Measurements from ENCODE around the gene RAP1A.

DNA sequence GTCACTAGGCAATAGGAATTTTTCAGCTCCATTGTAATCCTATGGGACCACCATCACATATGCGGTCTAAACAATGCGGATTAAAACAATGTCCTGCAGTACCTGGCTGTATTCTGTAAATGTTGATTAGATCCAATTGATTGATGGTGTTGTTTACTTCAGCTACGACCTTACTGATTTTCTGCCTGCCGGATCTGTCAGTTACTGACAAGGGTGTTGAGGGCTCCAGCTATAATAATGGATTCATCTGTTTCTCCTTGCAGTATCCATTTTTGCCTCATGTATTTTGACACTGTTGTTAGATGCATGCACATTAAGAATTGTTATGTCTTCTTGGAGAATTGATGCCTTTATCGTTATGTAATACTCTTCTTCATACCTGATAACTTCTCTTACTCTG lies 39.0 kb downstream of the RAP1A start:
- TF ChIP-seq, protein P1, sequence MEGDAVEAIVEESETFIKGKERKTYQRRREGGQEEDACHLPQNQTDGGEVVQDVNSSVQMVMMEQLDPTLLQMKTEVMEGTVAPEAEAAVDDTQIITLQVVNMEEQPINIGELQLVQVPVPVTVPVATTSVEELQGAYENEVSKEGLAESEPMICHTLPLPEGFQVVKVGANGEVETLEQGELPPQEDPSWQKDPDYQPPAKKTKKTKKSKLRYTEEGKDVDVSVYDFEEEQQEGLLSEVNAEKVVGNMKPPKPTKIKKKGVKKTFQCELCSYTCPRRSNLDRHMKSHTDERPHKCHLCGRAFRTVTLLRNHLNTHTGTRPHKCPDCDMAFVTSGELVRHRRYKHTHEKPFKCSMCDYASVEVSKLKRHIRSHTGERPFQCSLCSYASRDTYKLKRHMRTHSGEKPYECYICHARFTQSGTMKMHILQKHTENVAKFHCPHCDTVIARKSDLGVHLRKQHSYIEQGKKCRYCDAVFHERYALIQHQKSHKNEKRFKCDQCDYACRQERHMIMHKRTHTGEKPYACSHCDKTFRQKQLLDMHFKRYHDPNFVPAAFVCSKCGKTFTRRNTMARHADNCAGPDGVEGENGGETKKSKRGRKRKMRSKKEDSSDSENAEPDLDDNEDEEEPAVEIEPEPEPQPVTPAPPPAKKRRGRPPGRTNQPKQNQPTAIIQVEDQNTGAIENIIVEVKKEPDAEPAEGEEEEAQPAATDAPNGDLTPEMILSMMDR (IDR thresholded peaks at IDR 0.05): no peak
- TF ChIP-seq POLR2AphosphoS5 (IDR thresholded peaks at IDR 0.05): no peak
- TF ChIP-seq POLR2A (IDR thresholded peaks at IDR 0.05): no peak
